Smooth muscle cell of bladder (primary cell): ENCODE measurements around the gene HADHA. TPM values are rescaled to one million over a fixed set of nuclear protein-coding genes. Genes with fewer than 3 reads are reported as not detected.

ENCODE experiments used
- total RNA-seq: library from RNA; depleted of rRNA; stranded (reverse); fragments of >200 nt; gene quantifications from 2 replicates; pipeline ENCODE4 v1.2.3, GENCODE V29; 2014

HADHA gene
- 128 and 147 TPM in 2 replicates for total RNA-seq

GRCh38 chr2:26244309-26245230, at the start of gene HADHA, which contains the start of gene HADHB:
HADHA (minus strand) TSS chr2:26244632; CDS start chr2:26244596, 36 bp downstream.
HADHB (plus strand) TSS chr2:26244939; CDS start chr2:26254255, 9,316 bp downstream.

GRCh38 chr2:26172871-26173775, 71.3 kb downstream of the HADHA start, which contains the start of gene GAREM2:
GAREM2 (plus strand) TSS chr2:26173088; CDS start chr2:26173221, 133 bp downstream.

Other genes starting within 250 kb of the HADHA start
- gene RAB10, start 210.5 kb downstream of the HADHA start, total RNA-seq, result 96.7 and 131 TPM in 2 replicates
- 0.43 and 0.65 TPM in 2 replicates for gene GAREM2, start 71.5 kb downstream of the HADHA start, total RNA-seq
- 108 and 111 TPM in 2 replicates for gene HADHB, start 307 bp upstream of the HADHA start, total RNA-seq
- gene SELENOI, start 101.5 kb upstream of the HADHA start, total RNA-seq, result 13.7 and 15.1 TPM in 2 replicates
- gene ADGRF3, start 102.2 kb upstream of the HADHA start, total RNA-seq, result under 0.01 TPM in 2 replicates
- not detected in 2 replicates for gene DRC1, start 157.3 kb upstream of the HADHA start, total RNA-seq
- gene OTOF, start 233.5 kb upstream of the HADHA start, total RNA-seq, result under 0.01 and 0.14 TPM in 2 replicates